Tibial nerve (tissue), 3 donors: ENCODE data around the gene ACOT13.

Source experiments
- CTCF ChIP-seq, 5 experiments: fragments of 200-600 bp in 3 of 5; fragments of 450-650 bp in 2 of 5; sonication (generic) in 3 of 5; IDR thresholded peaks; one replicate each; pipeline ENCODE4 v1.5.1; 2016 to 2019; ENCODE audit warnings: antibody characterized with exemption in 5 of 5, mild to moderate bottlenecking in 3 of 5, moderate library complexity in 2 of 5
- POLR2A ChIP-seq, 2 donors: fragments of 450-650 bp; IDR thresholded peaks; one replicate each; pipeline ENCODE4 v1.6.1; 2017; ENCODE audit warnings: antibody characterized with exemption in 2 of 2, mild to moderate bottlenecking in 2 of 2, moderate library complexity in 2 of 2

- TF ChIP-seq CTCF (IDR thresholded peaks at IDR 0.05) (no peak), POLR2A (IDR thresholded peaks at IDR 0.05) (no peak)
These were observed 29.2 kb downstream of the ACOT13 start for GRCh38 chr6:24696097-24696496.
